Effector memory CD4-positive, alpha-beta T cell (primary cell): Measurements from ENCODE around the gene NKAIN2.

Experiments
- DNase-seq, 3 donors: peaks; one replicate each; pipeline ENCODE4 v3.0.0-alpha.2; 2020
- H3K27ac ChIP-seq: 2 replicates; pipeline ENCODE4 v1.7.0; 2013; ENCODE audit warnings: mild to moderate bottlenecking, low read length, moderate library complexity; ENCODE audit not compliant: insufficient read depth, poor library complexity, severe bottlenecking
- H3K27me3 ChIP-seq: replicated peaks from 2 replicates; pipeline ENCODE4 v1.7.0; 2013; ENCODE audit warnings: mild to moderate bottlenecking, low read length; ENCODE audit not compliant: insufficient read depth, control insufficient read depth, poor library complexity, severe bottlenecking
- H3K36me3 ChIP-seq: 2 replicates; pipeline ENCODE4 v1.7.0; 2013; ENCODE audit warnings: mild to moderate bottlenecking, low read length, moderate library complexity; ENCODE audit not compliant: control insufficient read depth, insufficient read depth
- H3K4me1 ChIP-seq: 2 replicates; pipeline ENCODE4 v1.7.0; 2013; ENCODE audit warnings: low read length, mild to moderate bottlenecking; ENCODE audit not compliant: control insufficient read depth, insufficient read depth, poor library complexity, severe bottlenecking
- H3K4me3 ChIP-seq: 2 replicates; pipeline ENCODE4 v1.7.0; 2013; ENCODE audit warnings: low read length, low read depth, mild to moderate bottlenecking; ENCODE audit not compliant: insufficient read depth, poor library complexity, severe bottlenecking
- H3K9me3 ChIP-seq: 2 replicates; pipeline ENCODE4 v1.7.0; 2013; ENCODE audit warnings: mild to moderate bottlenecking, low read length, moderate library complexity; ENCODE audit not compliant: control insufficient read depth

The NKAIN2 gene

GRCh38 chr6:124770784-124771183, 967.1 kb downstream of the NKAIN2 start:
- no peaks in the 10 kb centered on the region for H3K9me3 ChIP-seq
- no peaks in the 10 kb centered on the region for H3K27me3 ChIP-seq
- no peaks in the 10 kb centered on the region for H3K4me1 ChIP-seq
- H3K36me3 ChIP-seq: no peaks in the 10 kb centered on the region
- no peak for DNase-seq
- no peak overlapping the region for H3K4me3 ChIP-seq
- H3K27ac ChIP-seq: no peak overlapping the region

- Histone ChIP-seq H3K27me3 (no peaks in the 10 kb centered on the region), H3K27ac (no peak overlapping the region), H3K4me1 (no peaks in the 10 kb centered on the region), H3K36me3 (no peaks in the 10 kb centered on the region), H3K9me3 (no peaks in the 10 kb centered on the region), H3K4me3 (no peak overlapping the region)
- no peak for DNase-seq
These were observed 969.2 kb downstream of the NKAIN2 start for GRCh38 chr6:124772733-124773319.

GRCh38 chr6:124775121-124775520, 971.5 kb downstream of the NKAIN2 start:
- Histone ChIP-seq H3K4me1 (no peaks in the 10 kb centered on the region), H3K27me3 (no peaks in the 10 kb centered on the region), H3K4me3 (no peak overlapping the region), H3K27ac (no peak overlapping the region), H3K9me3 (no peaks in the 10 kb centered on the region), H3K36me3 (no peaks in the 10 kb centered on the region)
- no peak for DNase-seq

GRCh38 chr6:124777863-124778262, 974.2 kb downstream of the NKAIN2 start:
- Histone ChIP-seq H3K27ac (no peak overlapping the region), H3K4me3 (no peak overlapping the region), H3K27me3 (no peaks in the 10 kb centered on the region), H3K36me3 (no peaks in the 10 kb centered on the region), H3K4me1 (no peaks in the 10 kb centered on the region), H3K9me3 (no peaks in the 10 kb centered on the region)
- no peak for DNase-seq

GRCh38 chr6:124780623-124781022, 977.0 kb downstream of the NKAIN2 start:
- no peak for DNase-seq
- Histone ChIP-seq H3K4me1 (no peaks in the 10 kb centered on the region), H3K9me3 (no peaks in the 10 kb centered on the region), H3K4me3 (no peak overlapping the region), H3K36me3 (no peaks in the 10 kb centered on the region), H3K27me3 (no peaks in the 10 kb centered on the region), H3K27ac (no peak overlapping the region)

DNA sequence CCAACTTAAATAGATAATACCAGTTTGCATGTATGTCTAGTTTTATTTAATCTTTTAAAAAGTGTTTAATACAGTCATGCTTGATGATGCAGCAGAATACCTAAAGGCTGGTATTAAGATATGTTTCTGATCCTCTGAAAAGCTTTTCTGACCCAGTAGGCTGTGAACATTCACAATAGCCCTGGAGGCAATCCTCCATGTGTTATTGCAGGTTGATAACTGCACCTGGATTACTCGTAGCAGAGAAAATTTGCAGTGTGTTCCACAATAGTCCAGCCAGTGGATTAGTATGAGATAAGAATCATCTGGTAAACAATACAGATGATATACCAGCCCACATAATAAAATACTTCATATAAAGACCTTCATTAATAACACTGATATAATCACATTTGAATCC, 979.7 kb downstream of the NKAIN2 start:
- Histone ChIP-seq H3K27ac (no peak overlapping the region), H3K9me3 (no peaks in the 10 kb centered on the region), H3K4me1 (no peaks in the 10 kb centered on the region), H3K4me3 (no peak overlapping the region), H3K27me3 (no peaks in the 10 kb centered on the region), H3K36me3 (no peaks in the 10 kb centered on the region)
- no peak for DNase-seq

DNA sequence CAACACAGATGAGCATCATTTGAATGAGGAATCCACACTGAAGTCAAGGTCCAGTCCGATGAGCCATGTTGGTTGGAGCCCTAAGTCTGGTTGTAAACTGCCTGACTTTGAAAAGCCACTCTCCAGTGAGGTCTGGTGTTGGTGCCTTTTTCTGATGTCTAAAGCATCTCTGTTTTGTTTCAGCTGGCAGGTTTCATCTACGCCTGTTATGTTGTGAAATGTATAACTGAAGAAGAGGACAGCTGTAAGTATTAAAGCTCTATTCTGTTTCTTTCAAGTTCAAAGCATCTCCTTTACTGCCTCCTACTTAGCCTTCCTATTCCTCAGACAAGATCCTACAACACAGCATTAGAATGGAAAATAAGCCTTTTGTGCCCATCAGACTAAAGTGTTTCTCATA, 987.5 kb downstream of the NKAIN2 start:
- H3K36me3 ChIP-seq: no peaks in the 10 kb centered on the region
- no peaks in the 10 kb centered on the region for H3K4me1 ChIP-seq
- DNase-seq: no peak
- no peaks in the 10 kb centered on the region for H3K9me3 ChIP-seq
- no peak overlapping the region for H3K4me3 ChIP-seq
- H3K27me3 ChIP-seq: no peaks in the 10 kb centered on the region
- H3K27ac ChIP-seq: no peak overlapping the region

DNA sequence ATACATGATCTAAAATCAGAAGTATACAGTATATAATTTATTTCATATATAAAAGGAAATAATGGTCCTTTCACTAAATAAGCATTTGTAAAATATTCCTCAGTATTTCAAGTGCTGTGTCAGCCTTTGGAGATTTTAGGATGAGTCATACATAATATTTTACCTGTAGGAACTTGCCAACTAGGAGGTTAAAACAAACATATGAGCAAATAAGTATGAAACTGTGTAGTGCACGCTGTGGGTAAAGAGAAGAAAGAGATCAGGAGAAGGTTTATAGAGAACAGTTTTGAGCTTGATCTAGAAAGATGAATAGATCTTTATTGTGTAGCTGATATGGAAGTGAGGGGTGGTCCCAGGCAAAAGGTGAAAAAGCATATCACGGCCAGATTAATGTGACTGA, 988.7 kb downstream of the NKAIN2 start:
- DNase-seq: no peak
- no peaks in the 10 kb centered on the region for H3K4me1 ChIP-seq
- H3K27ac ChIP-seq: no peak overlapping the region
- no peaks in the 10 kb centered on the region for H3K36me3 ChIP-seq
- no peak overlapping the region for H3K4me3 ChIP-seq
- no peaks in the 10 kb centered on the region for H3K27me3 ChIP-seq
- no peaks in the 10 kb centered on the region for H3K9me3 ChIP-seq

DNA sequence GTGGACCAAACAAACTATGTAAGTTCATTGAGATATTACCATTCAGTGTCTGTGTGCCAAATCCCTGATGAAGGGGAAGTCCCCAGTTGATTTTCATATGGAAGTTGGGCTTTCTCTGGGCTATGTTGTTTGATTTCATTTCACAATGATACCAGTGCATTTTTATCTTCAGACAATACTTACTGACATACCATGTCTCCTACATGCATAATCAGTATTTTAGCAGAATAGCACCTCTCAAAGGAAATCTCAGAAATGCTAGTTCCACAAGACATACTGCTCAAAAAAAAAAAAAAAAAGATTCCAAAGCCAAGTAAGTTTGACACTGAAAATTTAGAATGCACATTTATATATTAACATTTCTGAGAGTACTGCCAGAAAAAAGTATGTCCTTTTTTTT, 989.7 kb downstream of the NKAIN2 start:
- H3K4me1 ChIP-seq: no peaks in the 10 kb centered on the region
- no peaks in the 10 kb centered on the region for H3K27me3 ChIP-seq
- DNase-seq: no peak
- no peak overlapping the region for H3K27ac ChIP-seq
- H3K9me3 ChIP-seq: no peaks in the 10 kb centered on the region
- no peaks in the 10 kb centered on the region for H3K36me3 ChIP-seq
- no peak overlapping the region for H3K4me3 ChIP-seq

- H3K27me3 ChIP-seq: no peaks in the 10 kb centered on the region
- no peaks in the 10 kb centered on the region for H3K4me1 ChIP-seq
- no peak overlapping the region for H3K4me3 ChIP-seq
- no peaks in the 10 kb centered on the region for H3K36me3 ChIP-seq
- no peak overlapping the region for H3K27ac ChIP-seq
- no peaks in the 10 kb centered on the region for H3K9me3 ChIP-seq
- no peak for DNase-seq
These were observed 992.2 kb downstream of the NKAIN2 start for GRCh38 chr6:124795643-124796463.
